Panc1 (cell line): ENCODE measurements around the gene NT5C3A. TPM values are rescaled to one million over a fixed set of nuclear protein-coding genes. Genes with fewer than 3 reads are reported as not detected.

Experiments used
- ATAC-seq: fragments of 200-7000 bp; cut with Tn5 transposase; 2 replicates; pipeline ENCODE4 v1.9.1; 2020; ENCODE audit warnings: mild to moderate bottlenecking, moderate library complexity
- BruUV-seq: library from RNA; stranded (reverse); fragments of 400-500 nt; replicated peaks from 2 replicates; lab custom pipeline; 2021; lab: Mats Ljungman, UMichigan
- CTCF ChIA-PET: fragments of 300-600 bp; sonication (Branson Sonifier 250); formaldehyde crosslinking; loops from one replicate; lab custom pipeline; 2022; ENCODE audit warnings: antibody characterized with exemption; lab: Charles Lee
- POLR2A ChIA-PET: fragments of 300-600 bp; sonication (Branson Sonifier 250); formaldehyde crosslinking; loops from one replicate; lab custom pipeline; 2022; ENCODE audit warnings: antibody characterized with exemption; lab: Charles Lee
- DNase-seq: peaks from one replicate; pipeline ENCODE4 v3.0.0-alpha.2; 2010; ENCODE audit warnings: low read depth, low spot score
- H3K27ac ChIP-seq: 2 replicates; pipeline ENCODE4 v1.5.1; 2011; ENCODE audit warnings: mild to moderate bottlenecking, low read length, inconsistent platforms
- H3K27me3 ChIP-seq: fragments of 200-500 bp; sonication (Bioruptor generic); 2 replicates; pipeline ENCODE4 v1.6.0; 2014; ENCODE audit warnings: low read length, inconsistent platforms; ENCODE audit not compliant: control insufficient read depth, insufficient read depth
- H3K36me3 ChIP-seq: fragments of 200-500 bp; sonication (Bioruptor generic); 2 replicates; pipeline ENCODE4 v1.5.1; 2014; ENCODE audit warnings: inconsistent platforms, mild to moderate bottlenecking, low read length, moderate library complexity; ENCODE audit not compliant: control insufficient read depth, insufficient read depth
- H3K4me1 ChIP-seq: 2 replicates; pipeline ENCODE4 v1.5.1; 2011; ENCODE audit warnings: inconsistent platforms, mild to moderate bottlenecking, low read length, moderate library complexity; ENCODE audit not compliant: control insufficient read depth, insufficient read depth
- H3K4me3 ChIP-seq, 2 experiments: 2 replicates each; pipeline ENCODE4 v1.5.1; 2011 to 2012; ENCODE audit warnings: low read depth in 2 of 2, low read length in 2 of 2, mild to moderate bottlenecking in 2 of 2, inconsistent platforms in 1 of 2, moderate library complexity in 1 of 2
- H3K9me3 ChIP-seq: fragments of 200-500 bp; sonication (Bioruptor generic); 2 replicates; pipeline ENCODE4 v1.5.1; 2014; ENCODE audit warnings: low read depth, mild to moderate bottlenecking, inconsistent platforms, low read length, moderate library complexity; ENCODE audit not compliant: control insufficient read depth, insufficient read depth
- POLR2AphosphoS5 ChIP-seq: IDR thresholded peaks from 2 replicates; pipeline ENCODE4 v1.6.1; 2012; ENCODE audit warnings: mild to moderate bottlenecking, low read depth, low read length, moderate library complexity
- SIN3A ChIP-seq: IDR thresholded peaks from 2 replicates; pipeline ENCODE4 v1.6.1; 2012; ENCODE audit warnings: low read depth, mild to moderate bottlenecking, low read length, moderate library complexity, borderline replicate concordance; ENCODE audit not compliant: insufficient read depth
- TCF7L2 ChIP-seq: IDR thresholded peaks from 2 replicates; pipeline ENCODE4 v1.6.1; 2011; ENCODE audit warnings: mild to moderate bottlenecking, low read depth, low read length, inconsistent platforms
- in situ Hi-C: cut with HindIII; loops from 2 replicates; pipeline ENCODE4 v1.10.0; 2016; ENCODE audit warnings: low sequenced_read_pairs, low pct_unique_long_range_greater_than_20kb
- intact Hi-C: fragments of 100-400 bp; cut with micrococcal nuclease; formaldehyde crosslinking; loops from one replicate; pipeline ENCODE4 v1.10.0; 2022; ENCODE audit not compliant: unreplicated experiment
- total RNA-seq: library from RNA; stranded (reverse); gene quantifications from one replicate; pipeline ENCODE4 v1.2.1, GENCODE V29; 2021; ENCODE audit not compliant: unreplicated experiment
- TF ChIP-seq, protein P1 (sequence below), 2 experiments: IDR thresholded peaks; 2 replicates each; pipeline ENCODE4 v1.6.1; 2011 to 2012; ENCODE audit warnings: low read depth in 2 of 2, control low read depth in 1 of 2, low read length in 1 of 2, mild to moderate bottlenecking in 1 of 2, moderate library complexity in 1 of 2; ENCODE audit not compliant: insufficient read depth in 1 of 2
- TF ChIP-seq, protein P2 (sequence below): fragments of 450-650 bp; IDR thresholded peaks from 2 replicates; pipeline ENCODE4 v1.5.1; 2017; ENCODE audit warnings: mild to moderate bottlenecking

The NT5C3A gene
- total RNA-seq, 1 experiment from 2014 or later, result 29.1 TPM

DNA sequence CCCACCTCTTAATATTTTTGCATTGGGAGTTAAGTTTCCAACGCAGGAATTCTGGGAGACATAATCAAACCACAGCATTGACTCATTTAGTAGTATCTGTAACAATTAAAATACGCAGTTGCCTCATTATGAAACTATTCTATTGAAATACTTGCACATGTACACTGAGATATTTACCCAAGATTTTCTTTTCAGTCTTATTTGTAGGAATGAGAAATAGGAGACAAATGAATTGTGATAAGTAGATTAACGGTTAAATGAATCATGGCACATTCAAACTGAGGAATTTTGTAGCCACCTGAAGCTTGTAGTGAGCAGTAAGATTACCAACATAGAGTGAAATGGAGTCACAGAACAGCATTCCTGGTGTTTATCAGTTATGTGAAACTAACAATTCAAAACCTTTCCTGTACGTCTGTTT lies 28.5 kb upstream of the NT5C3A start:
- ChIA-PET CTCF (no interaction called here), POLR2A (no interaction called here)
- no peaks in the 10 kb centered on the region for H3K9me3 ChIP-seq
- in situ Hi-C loops, result no loop called here
- H3K27me3 ChIP-seq, result no peaks in the 10 kb centered on the region
- H3K27ac ChIP-seq, result no peak overlapping the region
- DNase-seq (no peak), ATAC-seq (no peak)
- H3K4me1 ChIP-seq, result no peaks in the 10 kb centered on the region
- TF ChIP-seq, protein P1, sequence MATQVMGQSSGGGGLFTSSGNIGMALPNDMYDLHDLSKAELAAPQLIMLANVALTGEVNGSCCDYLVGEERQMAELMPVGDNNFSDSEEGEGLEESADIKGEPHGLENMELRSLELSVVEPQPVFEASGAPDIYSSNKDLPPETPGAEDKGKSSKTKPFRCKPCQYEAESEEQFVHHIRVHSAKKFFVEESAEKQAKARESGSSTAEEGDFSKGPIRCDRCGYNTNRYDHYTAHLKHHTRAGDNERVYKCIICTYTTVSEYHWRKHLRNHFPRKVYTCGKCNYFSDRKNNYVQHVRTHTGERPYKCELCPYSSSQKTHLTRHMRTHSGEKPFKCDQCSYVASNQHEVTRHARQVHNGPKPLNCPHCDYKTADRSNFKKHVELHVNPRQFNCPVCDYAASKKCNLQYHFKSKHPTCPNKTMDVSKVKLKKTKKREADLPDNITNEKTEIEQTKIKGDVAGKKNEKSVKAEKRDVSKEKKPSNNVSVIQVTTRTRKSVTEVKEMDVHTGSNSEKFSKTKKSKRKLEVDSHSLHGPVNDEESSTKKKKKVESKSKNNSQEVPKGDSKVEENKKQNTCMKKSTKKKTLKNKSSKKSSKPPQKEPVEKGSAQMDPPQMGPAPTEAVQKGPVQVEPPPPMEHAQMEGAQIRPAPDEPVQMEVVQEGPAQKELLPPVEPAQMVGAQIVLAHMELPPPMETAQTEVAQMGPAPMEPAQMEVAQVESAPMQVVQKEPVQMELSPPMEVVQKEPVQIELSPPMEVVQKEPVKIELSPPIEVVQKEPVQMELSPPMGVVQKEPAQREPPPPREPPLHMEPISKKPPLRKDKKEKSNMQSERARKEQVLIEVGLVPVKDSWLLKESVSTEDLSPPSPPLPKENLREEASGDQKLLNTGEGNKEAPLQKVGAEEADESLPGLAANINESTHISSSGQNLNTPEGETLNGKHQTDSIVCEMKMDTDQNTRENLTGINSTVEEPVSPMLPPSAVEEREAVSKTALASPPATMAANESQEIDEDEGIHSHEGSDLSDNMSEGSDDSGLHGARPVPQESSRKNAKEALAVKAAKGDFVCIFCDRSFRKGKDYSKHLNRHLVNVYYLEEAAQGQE (IDR thresholded peaks at IDR 0.05; ENCODE audit: insufficient read depth in 1 of 2, low read depth in 2 of 2, low read length in 1 of 2), result no peak
- TF ChIP-seq, protein P2, sequence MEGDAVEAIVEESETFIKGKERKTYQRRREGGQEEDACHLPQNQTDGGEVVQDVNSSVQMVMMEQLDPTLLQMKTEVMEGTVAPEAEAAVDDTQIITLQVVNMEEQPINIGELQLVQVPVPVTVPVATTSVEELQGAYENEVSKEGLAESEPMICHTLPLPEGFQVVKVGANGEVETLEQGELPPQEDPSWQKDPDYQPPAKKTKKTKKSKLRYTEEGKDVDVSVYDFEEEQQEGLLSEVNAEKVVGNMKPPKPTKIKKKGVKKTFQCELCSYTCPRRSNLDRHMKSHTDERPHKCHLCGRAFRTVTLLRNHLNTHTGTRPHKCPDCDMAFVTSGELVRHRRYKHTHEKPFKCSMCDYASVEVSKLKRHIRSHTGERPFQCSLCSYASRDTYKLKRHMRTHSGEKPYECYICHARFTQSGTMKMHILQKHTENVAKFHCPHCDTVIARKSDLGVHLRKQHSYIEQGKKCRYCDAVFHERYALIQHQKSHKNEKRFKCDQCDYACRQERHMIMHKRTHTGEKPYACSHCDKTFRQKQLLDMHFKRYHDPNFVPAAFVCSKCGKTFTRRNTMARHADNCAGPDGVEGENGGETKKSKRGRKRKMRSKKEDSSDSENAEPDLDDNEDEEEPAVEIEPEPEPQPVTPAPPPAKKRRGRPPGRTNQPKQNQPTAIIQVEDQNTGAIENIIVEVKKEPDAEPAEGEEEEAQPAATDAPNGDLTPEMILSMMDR, result no peak
- no peak for TF ChIP-seq POLR2AphosphoS5
- TF ChIP-seq TCF7L2, result no peak
- no peak for TF ChIP-seq SIN3A
- no peak overlapping the region for H3K4me3 ChIP-seq
- no TSS peak for BruUV-seq
- H3K36me3 ChIP-seq, result no peaks in the 10 kb centered on the region; the same call in none of the 2 replicates
- intact Hi-C loops, result no loop called here

DNA sequence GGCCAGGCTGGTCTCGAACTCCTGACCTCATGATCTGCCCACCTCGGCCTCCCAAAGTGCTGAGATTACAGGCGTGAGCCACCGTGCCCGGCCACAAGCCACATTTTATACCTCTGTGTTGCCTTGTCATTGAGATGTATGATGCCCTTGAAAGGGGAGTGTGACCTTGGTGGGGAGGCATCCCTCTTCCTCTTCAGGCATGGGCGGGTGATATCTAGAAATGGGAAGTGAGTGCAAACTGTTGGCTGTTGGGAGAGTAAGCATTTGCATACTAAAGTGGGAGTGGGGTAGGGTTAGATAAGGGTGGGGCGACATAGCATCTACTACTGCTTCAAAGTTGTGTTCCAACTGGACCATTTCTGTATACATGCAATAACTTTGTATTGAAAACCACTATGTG lies 26.6 kb upstream of the NT5C3A start:
- no peak for ATAC-seq
- H3K4me3 ChIP-seq, result no peak overlapping the region
- DNase-seq, result no peak
- H3K27me3 ChIP-seq, result no peaks in the 10 kb centered on the region
- in situ Hi-C loops, result no loop called here
- H3K27ac ChIP-seq, result no peak overlapping the region
- ChIA-PET CTCF (no interaction called here), POLR2A (interaction anchor here (0.7 kb wide), 1 partner anchor 280 kb away, joined by 6 read pairs; no protein-coding TSS in a partner anchor)
- H3K36me3 ChIP-seq, result no peaks in the 10 kb centered on the region; the same call in 1 of the 2 replicates
- H3K9me3 ChIP-seq, result no peaks in the 10 kb centered on the region
- TF ChIP-seq, protein P2, result no peak
- no peak for TF ChIP-seq SIN3A
- TF ChIP-seq TCF7L2, result no peak
- TF ChIP-seq, protein P1 (IDR thresholded peaks at IDR 0.05; ENCODE audit: insufficient read depth in 1 of 2, low read depth in 2 of 2, low read length in 1 of 2), result no peak
- TF ChIP-seq POLR2AphosphoS5, result no peak
- intact Hi-C loops, result no loop called here
- BruUV-seq, result no TSS peak
- H3K4me1 ChIP-seq, result no peaks in the 10 kb centered on the region
